Lower leg skin (tissue), 3 donors: ENCODE measurements around the gene NT5DC1.

Experiments used
- CTCF ChIP-seq, 3 donors: fragments of 450-650 bp; IDR thresholded peaks; one replicate each; pipeline ENCODE4 v1.5.1; 2016; ENCODE audit warnings: antibody characterized with exemption in 3 of 3, mild to moderate bottlenecking in 3 of 3, moderate library complexity in 2 of 3
- POLR2A ChIP-seq, 2 donors: fragments of 450-650 bp; IDR thresholded peaks; one replicate each; pipeline ENCODE4 v1.6.1; 2016 to 2017; ENCODE audit warnings: antibody characterized with exemption in 2 of 2, mild to moderate bottlenecking in 1 of 2, moderate library complexity in 1 of 2

- TF ChIP-seq CTCF (IDR thresholded peaks at IDR 0.05) (no peak), POLR2A (IDR thresholded peaks at IDR 0.05) (no peak)
Observed at GRCh38 chr6:116111552-116112528, 11.2 kb downstream of the NT5DC1 start.
